ENCODE data around the gene NMNAT2.

GRCh38 chr1:183251959-183252450 is 166.2 kb downstream of the NMNAT2 start:
- TF ChIP-seq CTCF (IDR thresholded peaks at IDR 0.05), result no peak
- no peak for TF ChIP-seq POLR2A (IDR thresholded peaks at IDR 0.05)

Data from testis (tissue), 2 donors.